22Rv1 (cell line): ENCODE results near the gene KL.

Experiments
- CTCF ChIP-seq: fragments of 450-650 bp; IDR thresholded peaks from 2 replicates; pipeline ENCODE4 v1.5.1; 2017; ENCODE audit warnings: mild to moderate bottlenecking
- ZFX ChIP-seq: fragments of 450-650 bp; IDR thresholded peaks from 2 replicates; pipeline ENCODE4 v1.6.1; 2017; ENCODE audit warnings: antibody characterized with exemption, borderline replicate concordance

- no peak for TF ChIP-seq CTCF
- no peak for TF ChIP-seq ZFX
Observed at GRCh38 chr13:33078263-33078662, 62.0 kb downstream of the KL start.
